ENCODE measurements around the gene DNM2.
A peak's percentile ranks its signal among the peaks of the same experiment; 100 is the strongest.
"Not testable (repeated sequence)": the region's sequence is repeated elsewhere in the genome, so short reads cannot be mapped to it uniquely, and the experiment has no call there.

DNM2 gene

DNA sequence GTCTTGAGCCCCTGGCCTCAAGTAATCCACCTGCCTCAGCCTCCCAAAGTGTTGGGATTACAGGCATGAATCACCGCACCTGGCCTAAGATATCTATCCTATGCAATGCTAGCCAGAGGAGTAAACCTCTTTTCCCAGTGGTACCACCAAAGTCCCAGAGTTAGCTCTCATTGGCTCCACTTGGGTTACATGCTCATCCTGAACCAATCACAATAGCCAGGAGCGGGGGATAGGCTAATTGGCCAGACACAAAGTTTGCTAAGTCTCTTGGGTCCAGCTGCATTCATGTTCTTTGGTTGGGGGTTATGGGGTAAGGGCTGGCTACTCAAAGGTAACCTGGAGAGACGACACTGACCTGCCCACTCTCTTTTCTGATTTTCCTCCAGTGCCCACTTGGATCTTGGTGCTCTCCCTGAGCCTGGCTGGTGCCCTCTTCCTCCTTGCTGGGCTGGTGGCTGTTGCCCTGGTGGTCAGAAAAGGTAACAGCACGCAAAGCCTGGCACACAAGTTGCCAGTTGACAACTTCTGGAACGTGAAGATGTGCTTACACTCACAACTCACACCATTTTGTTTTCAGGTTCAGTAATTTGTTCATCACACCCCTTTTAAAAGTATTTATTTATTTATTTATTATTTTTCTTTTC, 138.1 kb downstream of the DNM2 start:
- TF ChIP-seq, protein P1, sequence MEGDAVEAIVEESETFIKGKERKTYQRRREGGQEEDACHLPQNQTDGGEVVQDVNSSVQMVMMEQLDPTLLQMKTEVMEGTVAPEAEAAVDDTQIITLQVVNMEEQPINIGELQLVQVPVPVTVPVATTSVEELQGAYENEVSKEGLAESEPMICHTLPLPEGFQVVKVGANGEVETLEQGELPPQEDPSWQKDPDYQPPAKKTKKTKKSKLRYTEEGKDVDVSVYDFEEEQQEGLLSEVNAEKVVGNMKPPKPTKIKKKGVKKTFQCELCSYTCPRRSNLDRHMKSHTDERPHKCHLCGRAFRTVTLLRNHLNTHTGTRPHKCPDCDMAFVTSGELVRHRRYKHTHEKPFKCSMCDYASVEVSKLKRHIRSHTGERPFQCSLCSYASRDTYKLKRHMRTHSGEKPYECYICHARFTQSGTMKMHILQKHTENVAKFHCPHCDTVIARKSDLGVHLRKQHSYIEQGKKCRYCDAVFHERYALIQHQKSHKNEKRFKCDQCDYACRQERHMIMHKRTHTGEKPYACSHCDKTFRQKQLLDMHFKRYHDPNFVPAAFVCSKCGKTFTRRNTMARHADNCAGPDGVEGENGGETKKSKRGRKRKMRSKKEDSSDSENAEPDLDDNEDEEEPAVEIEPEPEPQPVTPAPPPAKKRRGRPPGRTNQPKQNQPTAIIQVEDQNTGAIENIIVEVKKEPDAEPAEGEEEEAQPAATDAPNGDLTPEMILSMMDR (IDR thresholded peaks at IDR 0.05; ENCODE audit: low read length): peak; percentile 55
- TF ChIP-seq EZH2 (optimal IDR thresholded peaks at IDR 0.05; ENCODE audit: low read depth, low read length): no peak
- H2AFZ ChIP-seq (ENCODE audit: low read length): no peak overlapping the region
- no peak for DNase-seq
- no peaks in the 10 kb centered on the region for H3K9me2 ChIP-seq (replicated peaks; ENCODE audit: insufficient read depth, low read length)
- no peak overlapping the region for H3K4me3 ChIP-seq (ENCODE audit: low read length)
- H3K27ac ChIP-seq (ENCODE audit: low read length): no peak overlapping the region
- no peaks in the 10 kb centered on the region for H3K9me3 ChIP-seq (replicated peaks; ENCODE audit: insufficient read depth, low read length)
- no peak overlapping the region for H3K9ac ChIP-seq (ENCODE audit: low read length)
- no peaks in the 10 kb centered on the region for H4K20me1 ChIP-seq (ENCODE audit: insufficient read depth, low read length)
- no peaks in the 10 kb centered on the region for H3K36me3 ChIP-seq (replicated peaks; ENCODE audit: insufficient read depth, low read length)
- H3F3A ChIP-seq (ENCODE audit: insufficient read depth, low read length): no peaks in the 10 kb centered on the region
- no peaks in the 10 kb centered on the region for H3K79me2 ChIP-seq (ENCODE audit: low read length)
- H3K27me3 ChIP-seq (replicated peaks; ENCODE audit: insufficient read depth, low read length): no peaks in the 10 kb centered on the region
- H3K4me2 ChIP-seq (ENCODE audit: low read depth, low read length): no peak overlapping the region
- no peaks in the 10 kb centered on the region for H3K4me1 ChIP-seq (ENCODE audit: low read length)

DNA sequence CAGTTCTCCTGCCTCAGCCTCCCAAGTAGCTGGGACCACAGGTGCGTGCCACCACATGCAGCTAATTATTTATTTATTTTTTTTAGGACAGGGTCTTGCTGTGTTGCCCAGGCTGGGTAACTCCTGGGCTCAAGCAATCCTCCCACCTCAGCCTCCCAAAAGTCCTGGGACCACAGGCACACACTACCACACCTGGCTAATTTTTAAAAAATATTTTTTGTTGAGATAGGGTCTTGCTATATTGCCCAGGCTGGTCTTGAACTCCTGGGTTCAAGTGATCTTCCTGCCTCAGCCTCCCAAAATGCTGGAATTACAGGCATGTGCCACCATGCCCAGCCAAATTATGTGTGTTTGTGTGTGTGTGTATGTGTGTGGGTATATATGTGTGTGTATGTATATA, 139.0 kb downstream of the DNM2 start:
- H4K20me1 ChIP-seq (ENCODE audit: insufficient read depth, low read length); H3K4me2 ChIP-seq (ENCODE audit: low read depth, low read length); H3K9ac ChIP-seq (ENCODE audit: low read length); H3K36me3 ChIP-seq (replicated peaks; ENCODE audit: insufficient read depth, low read length); H3K9me3 ChIP-seq (replicated peaks; ENCODE audit: insufficient read depth, low read length); H2AFZ ChIP-seq (ENCODE audit: low read length); DNase-seq; H3K27ac ChIP-seq (ENCODE audit: low read length); H3K27me3 ChIP-seq (replicated peaks; ENCODE audit: insufficient read depth, low read length); H3K4me3 ChIP-seq (ENCODE audit: low read length); H3F3A ChIP-seq (ENCODE audit: insufficient read depth, low read length); H3K9me2 ChIP-seq (replicated peaks; ENCODE audit: insufficient read depth, low read length); H3K79me2 ChIP-seq (ENCODE audit: low read length); H3K4me1 ChIP-seq (ENCODE audit: low read length): not testable (repeated sequence)

DNA sequence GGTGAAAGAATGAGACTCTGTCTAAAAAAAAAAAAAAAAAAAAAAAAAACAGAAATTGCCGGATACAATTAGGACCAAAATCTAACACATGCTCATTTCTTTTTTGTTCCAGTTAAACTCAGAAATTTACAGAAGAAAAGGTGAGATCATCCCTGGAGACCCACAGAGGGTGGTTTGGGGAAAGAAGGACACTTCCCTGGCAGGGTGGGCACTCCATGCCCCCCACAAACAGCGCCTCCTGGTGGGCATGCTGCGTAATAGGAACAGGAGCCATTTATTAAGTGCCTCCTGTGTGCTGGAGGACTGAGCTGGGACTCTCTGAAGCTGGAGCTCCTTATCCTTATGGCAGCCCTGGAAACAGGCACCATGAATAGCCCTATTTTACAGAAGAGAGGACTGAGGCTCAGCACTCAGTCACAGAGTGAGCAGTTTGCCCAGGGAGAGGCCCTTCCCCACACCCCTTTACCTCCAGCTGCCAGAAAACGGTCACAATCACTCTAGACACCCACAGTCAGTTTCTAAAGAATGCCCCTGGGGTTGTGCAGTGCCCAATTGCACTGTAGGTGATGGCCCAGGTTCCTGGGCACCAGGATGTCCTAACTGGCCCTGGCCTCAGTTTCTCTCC, 140.4 kb downstream of the DNM2 start:
- Histone ChIP-seq H4K20me1 (ENCODE audit: insufficient read depth, low read length) (no peaks in the 10 kb centered on the region), H3K9me3 (replicated peaks; ENCODE audit: insufficient read depth, low read length) (no peaks in the 10 kb centered on the region), H3K27me3 (replicated peaks; ENCODE audit: insufficient read depth, low read length) (no peaks in the 10 kb centered on the region), H3K36me3 (replicated peaks; ENCODE audit: insufficient read depth, low read length) (no peaks in the 10 kb centered on the region), H3K9me2 (replicated peaks; ENCODE audit: insufficient read depth, low read length) (no peaks in the 10 kb centered on the region), H3K4me1 (ENCODE audit: low read length) (no peaks in the 10 kb centered on the region), H3K79me2 (ENCODE audit: low read length) (no peaks in the 10 kb centered on the region), H3F3A (ENCODE audit: insufficient read depth, low read length) (no peaks in the 10 kb centered on the region), H2AFZ (ENCODE audit: low read length) (no peak overlapping the region), H3K9ac (ENCODE audit: low read length) (no peak overlapping the region), H3K4me2 (ENCODE audit: low read depth, low read length) (no peak overlapping the region), H3K4me3 (ENCODE audit: low read length) (no peak overlapping the region), H3K27ac (ENCODE audit: low read length) (no peak overlapping the region)
- DNase-seq: no peak
- TF ChIP-seq EZH2 (optimal IDR thresholded peaks at IDR 0.05; ENCODE audit: low read depth, low read length): no peak
- no peak for TF ChIP-seq EZH2phosphoT487 (IDR thresholded peaks at IDR 0.05; ENCODE audit: low read length)
- TF ChIP-seq, protein P1 (IDR thresholded peaks at IDR 0.05; ENCODE audit: low read length): peak; percentile 66

DNA sequence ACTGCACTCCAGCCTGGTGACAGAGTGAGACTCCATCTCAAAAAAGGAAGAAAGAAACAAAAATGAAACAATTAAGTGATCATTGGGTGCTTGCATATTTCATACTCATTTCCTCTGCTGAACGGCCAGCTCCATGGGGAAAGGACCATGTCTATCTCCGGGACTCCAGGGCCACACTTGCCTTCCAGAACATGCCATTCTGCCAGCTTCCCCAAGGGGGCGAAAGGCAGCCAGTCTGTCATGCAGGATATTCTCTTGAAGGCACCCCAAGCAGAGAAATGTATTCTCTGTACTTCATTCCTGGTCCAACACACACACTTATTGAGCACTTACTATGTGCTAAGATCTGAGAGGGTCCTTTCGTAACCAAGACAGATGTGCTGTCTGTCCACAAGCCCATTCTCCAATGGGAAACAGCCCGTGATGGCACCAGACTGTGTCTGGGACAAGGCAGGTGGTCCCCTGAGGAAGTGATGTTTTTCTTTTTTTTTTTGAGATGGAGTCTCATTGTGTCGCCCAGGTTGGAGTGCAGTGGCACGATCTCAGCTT, 143.3 kb downstream of the DNM2 start:
- H2AFZ ChIP-seq (ENCODE audit: low read length): no peak overlapping the region
- H3K79me2 ChIP-seq (ENCODE audit: low read length): no peaks in the 10 kb centered on the region
- H3K4me2 ChIP-seq (ENCODE audit: low read depth, low read length): no peak overlapping the region
- TF ChIP-seq EZH2 (optimal IDR thresholded peaks at IDR 0.05; ENCODE audit: low read depth, low read length) (no peak), EZH2phosphoT487 (IDR thresholded peaks at IDR 0.05; ENCODE audit: low read length) (no peak)
- TF ChIP-seq, protein P1 (IDR thresholded peaks at IDR 0.05; ENCODE audit: low read length): peak; percentile 49
- H3K4me3 ChIP-seq (ENCODE audit: low read length): no peak overlapping the region
- no peak for DNase-seq
- no peak overlapping the region for H3K9ac ChIP-seq (ENCODE audit: low read length)
- H3K4me1 ChIP-seq (ENCODE audit: low read length): no peaks in the 10 kb centered on the region
- H3K27ac ChIP-seq (ENCODE audit: low read length): no peak overlapping the region
- H3F3A ChIP-seq (ENCODE audit: insufficient read depth, low read length): no peaks in the 10 kb centered on the region
- H3K27me3 ChIP-seq (replicated peaks; ENCODE audit: insufficient read depth, low read length): no peaks in the 10 kb centered on the region
- no peaks in the 10 kb centered on the region for H4K20me1 ChIP-seq (ENCODE audit: insufficient read depth, low read length)
- H3K36me3 ChIP-seq (replicated peaks; ENCODE audit: insufficient read depth, low read length): no peaks in the 10 kb centered on the region
- no peaks in the 10 kb centered on the region for H3K9me2 ChIP-seq (replicated peaks; ENCODE audit: insufficient read depth, low read length)
- H3K9me3 ChIP-seq (replicated peaks; ENCODE audit: insufficient read depth, low read length): no peaks in the 10 kb centered on the region
